Uterus (tissue), 2 donors: ENCODE results near the gene SEPTIN3.

Experiments
- POLR2A ChIP-seq, 2 donors: fragments of 450-650 bp; IDR thresholded peaks; one replicate each; pipeline ENCODE4 v1.6.1; 2016; ENCODE audit warnings: antibody characterized with exemption in 2 of 2, mild to moderate bottlenecking in 1 of 2, moderate library complexity in 1 of 2
- TF ChIP-seq, protein P1 (sequence below), 4 experiments: fragments of 200-600 bp in 2 of 4; fragments of 450-650 bp in 2 of 4; sonication (generic) in 2 of 4; IDR thresholded peaks; one replicate each; pipeline ENCODE4 v1.5.1; 2016 to 2019; ENCODE audit warnings: antibody characterized with exemption in 4 of 4, mild to moderate bottlenecking in 2 of 4, moderate library complexity in 1 of 4

GRCh38 chr22:41991111-41991510, 21.9 kb downstream of the SEPTIN3 start:
- TF ChIP-seq, protein P1, sequence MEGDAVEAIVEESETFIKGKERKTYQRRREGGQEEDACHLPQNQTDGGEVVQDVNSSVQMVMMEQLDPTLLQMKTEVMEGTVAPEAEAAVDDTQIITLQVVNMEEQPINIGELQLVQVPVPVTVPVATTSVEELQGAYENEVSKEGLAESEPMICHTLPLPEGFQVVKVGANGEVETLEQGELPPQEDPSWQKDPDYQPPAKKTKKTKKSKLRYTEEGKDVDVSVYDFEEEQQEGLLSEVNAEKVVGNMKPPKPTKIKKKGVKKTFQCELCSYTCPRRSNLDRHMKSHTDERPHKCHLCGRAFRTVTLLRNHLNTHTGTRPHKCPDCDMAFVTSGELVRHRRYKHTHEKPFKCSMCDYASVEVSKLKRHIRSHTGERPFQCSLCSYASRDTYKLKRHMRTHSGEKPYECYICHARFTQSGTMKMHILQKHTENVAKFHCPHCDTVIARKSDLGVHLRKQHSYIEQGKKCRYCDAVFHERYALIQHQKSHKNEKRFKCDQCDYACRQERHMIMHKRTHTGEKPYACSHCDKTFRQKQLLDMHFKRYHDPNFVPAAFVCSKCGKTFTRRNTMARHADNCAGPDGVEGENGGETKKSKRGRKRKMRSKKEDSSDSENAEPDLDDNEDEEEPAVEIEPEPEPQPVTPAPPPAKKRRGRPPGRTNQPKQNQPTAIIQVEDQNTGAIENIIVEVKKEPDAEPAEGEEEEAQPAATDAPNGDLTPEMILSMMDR (IDR thresholded peaks at IDR 0.05): no peak
- no peak for TF ChIP-seq POLR2A (IDR thresholded peaks at IDR 0.05)
